Peyer's patch (tissue), 4 donors: Measurements from ENCODE around the gene POGZ.

Experiments used
- CTCF ChIP-seq, 6 experiments: fragments of 450-650 bp in 4 of 6; fragments of 200-600 bp in 2 of 6; sonication (generic) in 1 of 6; IDR thresholded peaks; one replicate each; pipeline ENCODE4 v1.5.1; 2017 to 2019; ENCODE audit warnings: antibody characterized with exemption in 6 of 6, mild to moderate bottlenecking in 3 of 6, moderate library complexity in 1 of 6
- POLR2A ChIP-seq, 2 donors: fragments of 450-650 bp; IDR thresholded peaks; one replicate each; pipeline ENCODE4 v1.5.1; 2017; ENCODE audit warnings: antibody characterized with exemption in 2 of 2, mild to moderate bottlenecking in 2 of 2, moderate library complexity in 2 of 2

DNA sequence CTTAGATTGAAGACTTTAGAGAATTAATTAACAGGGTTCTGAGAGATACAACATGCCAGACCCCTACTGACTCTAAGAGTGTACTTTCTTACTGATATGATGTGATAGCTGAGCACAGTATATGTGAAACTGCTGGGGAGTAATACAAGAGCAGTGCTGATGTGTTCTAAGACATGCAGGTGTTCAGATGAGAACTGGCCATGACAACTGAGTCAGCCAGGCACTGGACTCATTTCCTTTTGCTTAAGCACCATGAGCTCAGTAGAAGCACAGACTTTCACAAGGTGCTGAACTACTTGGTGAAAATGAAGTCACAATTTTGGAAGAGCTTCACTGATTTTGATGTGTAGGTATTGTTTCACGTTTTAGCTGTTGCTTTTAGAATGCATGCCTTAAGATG lies 15.9 kb upstream of the POGZ start:
- TF ChIP-seq CTCF (IDR thresholded peaks at IDR 0.05) (no peak), POLR2A (IDR thresholded peaks at IDR 0.05) (no peak)
